Measurements from ENCODE around the gene MEGF10.

- TF ChIP-seq CTCF (IDR thresholded peaks at IDR 0.05; ENCODE audit: low read length), result no peak
- no peak for TF ChIP-seq EZH2 (IDR thresholded peaks at IDR 0.05; ENCODE audit: borderline replicate concordance, low read length)
These were observed 139.3 kb downstream of the MEGF10 start for GRCh38 chr5:127429928-127430327.
